ENCODE measurements around the gene ARSD.
"Not testable (repeated sequence)": the region's sequence is repeated elsewhere in the genome, so short reads cannot be mapped to it uniquely, and the experiment has no call there.

Gene ARSD

DNA sequence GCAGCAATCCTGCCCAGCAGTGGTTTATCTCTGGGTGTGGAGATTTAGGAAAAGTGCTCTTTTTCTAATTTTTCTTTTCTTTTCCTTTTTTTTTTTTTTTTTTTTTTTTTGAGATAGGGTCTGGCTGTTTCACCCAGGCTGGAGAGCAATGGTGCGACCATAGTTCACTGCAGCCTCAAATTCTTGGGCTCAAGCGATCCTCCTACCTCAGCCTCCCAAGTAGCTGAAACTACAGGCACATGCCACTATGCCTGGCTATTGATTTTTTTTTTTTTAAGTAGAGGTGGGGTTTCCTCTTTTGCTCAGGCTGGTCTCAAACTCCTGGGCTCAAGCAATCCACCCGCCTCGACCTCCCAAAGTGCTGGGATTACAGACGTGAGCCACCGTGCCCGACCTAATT is 34.3 kb upstream of the ARSD start:
- not testable (repeated sequence) for H3K9me3 ChIP-seq (ENCODE audit: control insufficient read depth in 2 of 2, low read length in 2 of 2); H3K27me3 ChIP-seq (ENCODE audit: control insufficient read depth in 1 of 2, insufficient read depth in 2 of 2, low read length in 2 of 2); H3K36me3 ChIP-seq (ENCODE audit: control insufficient read depth in 2 of 2, insufficient read depth in 2 of 2, low read length in 2 of 2); H3K27ac ChIP-seq (ENCODE audit: low read length); H3K9ac ChIP-seq (ENCODE audit: low read length in 2 of 2); H3K4me1 ChIP-seq (ENCODE audit: control insufficient read depth, insufficient read depth, low read length); H3K4me3 ChIP-seq (ENCODE audit: low read length in 2 of 2)

DNA sequence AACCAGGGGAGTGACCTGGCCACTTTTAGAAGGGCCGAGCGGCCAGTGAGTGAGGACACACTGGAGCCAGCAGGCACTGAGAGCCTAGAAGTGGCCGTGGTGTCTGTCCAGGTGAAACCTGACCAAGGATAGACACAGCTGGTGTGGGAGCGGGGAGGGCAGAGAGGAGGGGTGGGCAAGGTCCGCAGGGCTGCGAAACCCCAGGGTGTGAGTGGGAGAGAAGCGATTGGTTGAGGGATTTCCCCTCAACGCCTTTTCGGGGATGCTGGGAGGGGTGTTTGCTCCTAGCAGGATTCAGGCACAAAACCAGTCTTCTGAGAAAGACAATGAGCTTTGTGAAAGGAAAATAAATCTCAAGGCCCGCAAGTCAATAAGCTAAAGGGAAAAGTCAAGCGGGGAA is 33.2 kb upstream of the ARSD start:
- H3K4me3 ChIP-seq (ENCODE audit: low read length in 2 of 2): no peak overlapping the region
- H3K9ac ChIP-seq (ENCODE audit: low read length in 2 of 2): no peak overlapping the region

DNA sequence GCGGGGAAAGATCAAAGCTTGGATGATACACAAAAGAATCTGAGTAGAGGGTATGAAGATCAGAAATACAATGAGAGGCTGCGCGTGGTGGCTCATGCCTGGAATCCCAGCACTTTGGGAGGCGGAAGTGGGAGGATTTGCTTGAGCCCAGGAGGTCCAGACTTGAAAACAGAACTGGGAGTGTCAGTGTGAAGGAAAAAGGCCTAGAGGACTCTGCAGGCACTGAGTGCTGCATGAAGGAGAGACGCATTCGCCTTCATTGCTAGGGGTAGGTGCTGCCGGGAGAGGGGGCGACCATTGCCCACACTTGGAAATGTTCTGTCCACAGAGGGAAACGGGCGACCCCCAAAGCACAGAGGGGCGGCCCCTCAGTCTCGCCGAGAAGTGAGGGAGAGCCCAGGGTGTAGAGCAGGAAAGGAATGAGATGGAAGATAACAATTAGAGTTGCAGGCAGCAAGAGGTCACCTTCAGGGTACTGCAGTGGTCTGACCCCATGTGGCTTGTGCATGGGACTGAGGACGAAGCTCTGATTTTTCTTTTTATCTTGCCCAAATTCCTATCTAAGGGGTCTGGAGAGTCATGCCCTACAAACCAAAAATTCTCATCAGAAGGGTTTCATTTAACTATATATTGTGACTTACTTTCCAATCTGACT is 31.8 kb upstream of the ARSD start:
- H3K9ac ChIP-seq (ENCODE audit: low read length in 2 of 2): no peak overlapping the region
- no peaks in the 10 kb centered on the region for H3K9me3 ChIP-seq (ENCODE audit: control insufficient read depth in 2 of 2, low read length in 2 of 2)
- H3K36me3 ChIP-seq (ENCODE audit: control insufficient read depth in 2 of 2, insufficient read depth in 2 of 2, low read length in 2 of 2): no peaks in the 10 kb centered on the region
- H3K4me3 ChIP-seq (ENCODE audit: low read length in 2 of 2): no peak overlapping the region
- no peaks in the 10 kb centered on the region for H3K27me3 ChIP-seq (ENCODE audit: control insufficient read depth in 1 of 2, insufficient read depth in 2 of 2, low read length in 2 of 2)
- H3K27ac ChIP-seq (ENCODE audit: low read length): no peak overlapping the region
- H3K4me1 ChIP-seq (ENCODE audit: control insufficient read depth, insufficient read depth, low read length): no peaks in the 10 kb centered on the region

More for the DNA sequence above, 33.2 kb upstream of the ARSD start:
- Histone ChIP-seq H3K27ac (ENCODE audit: low read length) (no peak overlapping the region), H3K9me3 (ENCODE audit: control insufficient read depth in 2 of 2, low read length in 2 of 2) (no peaks in the 10 kb centered on the region), H3K36me3 (ENCODE audit: control insufficient read depth in 2 of 2, insufficient read depth in 2 of 2, low read length in 2 of 2) (no peaks in the 10 kb centered on the region), H3K27me3 (ENCODE audit: control insufficient read depth in 1 of 2, insufficient read depth in 2 of 2, low read length in 2 of 2) (no peaks in the 10 kb centered on the region), H3K4me1 (ENCODE audit: control insufficient read depth, insufficient read depth, low read length) (no peaks in the 10 kb centered on the region)

DNA sequence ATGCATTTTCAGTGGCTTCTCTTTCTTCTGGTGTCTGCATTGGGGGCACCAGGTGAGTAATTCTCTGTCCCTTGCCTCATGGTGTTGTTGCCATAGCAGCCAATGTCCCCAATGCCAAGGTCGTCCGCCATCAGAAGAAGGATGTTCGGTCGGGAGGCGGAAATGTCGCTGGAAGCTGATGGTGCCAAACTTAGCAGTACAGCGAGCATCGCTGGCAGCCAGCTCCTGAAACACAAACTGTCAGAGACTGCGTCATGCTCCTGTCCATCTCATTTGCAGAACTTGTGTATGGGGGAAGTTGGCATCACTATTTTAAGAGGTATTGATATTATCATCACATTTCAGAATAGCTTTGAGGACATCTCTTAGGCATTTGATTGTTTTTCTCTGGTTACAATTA is 29.1 kb upstream of the ARSD start:
- Histone ChIP-seq H3K4me1 (ENCODE audit: control insufficient read depth, insufficient read depth, low read length) (no peaks in the 10 kb centered on the region), H3K9ac (ENCODE audit: low read length in 2 of 2) (no peak overlapping the region), H3K9me3 (ENCODE audit: control insufficient read depth in 2 of 2, low read length in 2 of 2) (no peaks in the 10 kb centered on the region), H3K4me3 (ENCODE audit: low read length in 2 of 2) (no peak overlapping the region), H3K36me3 (ENCODE audit: control insufficient read depth in 2 of 2, insufficient read depth in 2 of 2, low read length in 2 of 2) (no peaks in the 10 kb centered on the region), H3K27me3 (ENCODE audit: control insufficient read depth in 1 of 2, insufficient read depth in 2 of 2, low read length in 2 of 2) (no peaks in the 10 kb centered on the region), H3K27ac (ENCODE audit: low read length) (no peak overlapping the region)

DNA sequence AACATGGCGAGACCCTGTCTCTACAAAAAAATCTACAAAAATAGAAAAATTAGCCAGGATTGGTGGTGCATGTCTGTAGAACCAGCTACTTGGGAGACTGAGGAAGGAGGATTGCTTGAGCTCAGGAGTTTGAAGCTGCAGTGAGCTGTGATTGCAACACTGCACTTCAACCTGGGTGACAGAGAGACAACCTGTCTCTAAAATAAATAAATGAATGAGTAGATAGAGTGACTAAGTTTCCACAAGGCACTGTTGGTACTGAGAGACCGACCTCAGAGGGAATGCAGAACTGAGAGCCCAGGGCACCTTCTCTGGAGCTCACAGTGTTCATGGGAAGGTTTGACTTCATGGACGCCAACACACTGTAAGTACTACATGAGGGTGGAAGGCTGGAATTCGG is 26.7 kb upstream of the ARSD start:
- Histone ChIP-seq H3K27me3 (ENCODE audit: control insufficient read depth in 1 of 2, insufficient read depth in 2 of 2, low read length in 2 of 2) (no peaks in the 10 kb centered on the region), H3K9me3 (ENCODE audit: control insufficient read depth in 2 of 2, low read length in 2 of 2) (no peaks in the 10 kb centered on the region), H3K9ac (ENCODE audit: low read length in 2 of 2) (no peak overlapping the region), H3K4me3 (ENCODE audit: low read length in 2 of 2) (no peak overlapping the region), H3K27ac (ENCODE audit: low read length) (no peak overlapping the region), H3K36me3 (ENCODE audit: control insufficient read depth in 2 of 2, insufficient read depth in 2 of 2, low read length in 2 of 2) (no peaks in the 10 kb centered on the region), H3K4me1 (ENCODE audit: control insufficient read depth, insufficient read depth, low read length) (no peaks in the 10 kb centered on the region)

DNA sequence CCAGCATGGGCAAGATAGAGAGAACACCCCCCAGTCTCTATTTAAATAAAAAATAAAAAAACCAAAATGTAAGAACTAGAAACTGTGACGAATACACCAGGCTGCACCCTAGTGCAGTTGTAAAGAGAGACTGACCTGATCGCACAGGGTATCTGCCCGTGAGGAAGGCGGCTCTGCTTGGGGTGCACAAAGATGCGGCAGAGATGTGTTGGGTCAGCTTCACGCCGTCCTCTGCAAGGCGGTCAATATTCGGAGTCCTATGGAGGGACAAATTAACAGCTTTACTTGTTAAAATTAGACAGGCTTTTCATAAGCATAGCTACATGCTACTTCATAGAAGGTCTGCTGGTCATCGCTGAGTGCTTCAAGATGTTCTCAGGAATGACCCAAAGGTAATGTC is 26.1 kb upstream of the ARSD start:
- Histone ChIP-seq H3K27ac (ENCODE audit: low read length) (no peak overlapping the region), H3K9me3 (ENCODE audit: control insufficient read depth in 2 of 2, low read length in 2 of 2) (no peaks in the 10 kb centered on the region), H3K4me3 (ENCODE audit: low read length in 2 of 2) (no peak overlapping the region), H3K4me1 (ENCODE audit: control insufficient read depth, insufficient read depth, low read length) (no peaks in the 10 kb centered on the region), H3K9ac (ENCODE audit: low read length in 2 of 2) (no peak overlapping the region), H3K36me3 (ENCODE audit: control insufficient read depth in 2 of 2, insufficient read depth in 2 of 2, low read length in 2 of 2) (no peaks in the 10 kb centered on the region), H3K27me3 (ENCODE audit: control insufficient read depth in 1 of 2, insufficient read depth in 2 of 2, low read length in 2 of 2) (no peaks in the 10 kb centered on the region)

DNA sequence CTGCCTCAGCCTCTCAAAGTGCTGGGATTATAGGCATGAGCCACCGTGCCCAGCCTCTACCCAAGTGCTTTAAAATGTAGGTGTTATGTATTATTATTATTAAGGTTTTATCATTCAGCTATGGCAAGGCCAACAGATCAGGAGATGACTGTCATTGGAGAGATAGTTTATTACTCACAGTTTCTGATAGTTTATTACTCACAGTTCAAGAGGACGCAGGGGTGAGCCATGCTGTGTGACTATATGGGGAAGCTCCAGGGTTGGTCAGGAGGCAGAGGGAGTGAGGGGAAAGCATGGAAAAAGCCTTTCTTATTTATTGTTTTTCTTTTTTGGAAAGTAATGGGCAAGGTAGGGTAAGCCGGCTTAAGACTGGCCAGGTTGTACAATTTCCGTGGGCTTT is 25.4 kb upstream of the ARSD start:
- Histone ChIP-seq H3K27me3 (ENCODE audit: control insufficient read depth in 1 of 2, insufficient read depth in 2 of 2, low read length in 2 of 2) (no peaks in the 10 kb centered on the region), H3K9me3 (ENCODE audit: control insufficient read depth in 2 of 2, low read length in 2 of 2) (no peaks in the 10 kb centered on the region), H3K4me3 (ENCODE audit: low read length in 2 of 2) (no peak overlapping the region), H3K9ac (ENCODE audit: low read length in 2 of 2) (no peak overlapping the region), H3K4me1 (ENCODE audit: control insufficient read depth, insufficient read depth, low read length) (no peaks in the 10 kb centered on the region), H3K27ac (ENCODE audit: low read length) (no peak overlapping the region), H3K36me3 (ENCODE audit: control insufficient read depth in 2 of 2, insufficient read depth in 2 of 2, low read length in 2 of 2) (no peaks in the 10 kb centered on the region)

DNA sequence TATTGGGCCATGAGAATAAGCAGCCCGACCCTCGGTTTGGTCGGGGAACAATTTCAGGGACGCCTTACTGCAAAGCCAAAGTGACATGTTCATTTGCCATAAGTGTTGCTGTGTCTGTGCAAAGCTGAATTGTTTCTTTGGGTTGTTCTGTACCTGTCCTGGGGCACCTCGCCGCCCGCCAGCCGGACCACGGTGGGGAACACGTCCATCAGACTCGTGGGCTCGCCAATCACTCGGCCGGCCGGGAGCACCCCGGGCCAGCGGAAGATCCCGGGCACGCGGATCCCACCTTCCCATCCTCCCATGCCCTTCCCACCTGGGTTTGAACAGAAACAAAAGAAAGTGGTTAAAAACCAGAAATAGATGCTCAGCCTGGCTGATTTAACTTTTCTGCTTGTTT is 8.8 kb upstream of the ARSD start:
- not testable (repeated sequence) for H3K9ac ChIP-seq (ENCODE audit: low read length in 2 of 2); H3K27ac ChIP-seq (ENCODE audit: low read length); H3K9me3 ChIP-seq (ENCODE audit: control insufficient read depth in 2 of 2, low read length in 2 of 2); H3K27me3 ChIP-seq (ENCODE audit: control insufficient read depth in 1 of 2, insufficient read depth in 2 of 2, low read length in 2 of 2); H3K36me3 ChIP-seq (ENCODE audit: control insufficient read depth in 2 of 2, insufficient read depth in 2 of 2, low read length in 2 of 2); H3K4me1 ChIP-seq (ENCODE audit: control insufficient read depth, insufficient read depth, low read length); H3K4me3 ChIP-seq (ENCODE audit: low read length in 2 of 2)

DNA sequence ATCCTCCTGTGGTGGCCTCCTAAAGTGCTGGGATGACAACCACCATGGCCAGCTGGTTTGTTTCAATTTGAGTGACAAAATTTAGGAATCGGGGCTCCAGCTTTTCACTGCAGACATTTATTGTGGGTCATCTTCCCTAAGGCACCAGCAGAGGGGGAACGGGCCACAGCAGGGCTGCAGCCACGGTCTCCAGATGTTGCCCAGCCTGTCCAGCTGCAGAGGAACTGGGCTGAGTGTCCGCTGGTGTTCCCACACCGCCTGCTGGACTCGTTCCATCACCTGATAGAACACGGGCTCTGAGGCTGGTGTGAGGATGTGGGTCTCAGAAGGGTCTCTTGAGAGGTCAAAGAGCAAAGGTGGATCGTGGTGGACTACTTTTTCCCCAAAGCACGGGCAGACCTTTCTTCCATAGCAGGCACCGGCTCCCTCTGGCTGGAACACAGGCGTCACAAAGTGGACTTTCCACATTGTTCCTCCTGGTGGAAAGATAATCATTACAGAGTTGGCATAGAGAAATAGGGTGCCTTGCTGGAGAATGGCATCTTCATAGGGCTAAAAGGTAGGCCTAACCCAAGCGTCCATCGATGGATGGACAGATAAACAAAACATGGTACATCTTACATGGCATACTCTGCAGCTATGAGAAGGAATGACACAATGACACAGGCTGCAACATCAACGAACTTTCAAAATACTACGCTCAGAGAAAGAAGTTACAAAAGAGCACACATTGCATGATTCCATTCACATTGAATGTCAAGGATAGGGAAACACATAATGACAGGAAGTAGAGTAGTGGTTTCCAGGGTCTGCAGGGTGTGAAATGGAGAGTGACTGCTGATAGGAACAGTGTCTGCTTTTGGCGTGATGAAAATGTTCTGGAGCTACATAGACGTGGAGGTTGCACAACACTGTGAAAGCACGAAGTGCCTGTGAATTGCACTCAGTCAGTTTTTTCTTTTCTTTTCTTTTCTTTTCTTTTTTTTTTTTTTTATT is 5.9 kb upstream of the ARSD start:
- Histone ChIP-seq H3K36me3 (ENCODE audit: control insufficient read depth in 2 of 2, insufficient read depth in 2 of 2, low read length in 2 of 2) (no peaks in the 10 kb centered on the region), H3K4me1 (ENCODE audit: control insufficient read depth, insufficient read depth, low read length) (no peaks in the 10 kb centered on the region), H3K4me3 (ENCODE audit: low read length in 2 of 2) (no peak overlapping the region), H3K9me3 (ENCODE audit: control insufficient read depth in 2 of 2, low read length in 2 of 2) (peaks cover 2 to 4% of the 10 kb centered on the region in 2 donors), H3K27ac (ENCODE audit: low read length) (no peak overlapping the region), H3K27me3 (ENCODE audit: control insufficient read depth in 1 of 2, insufficient read depth in 2 of 2, low read length in 2 of 2) (peaks cover 0 to 2% of the 10 kb centered on the region in 2 donors), H3K9ac (ENCODE audit: low read length in 2 of 2) (no peak overlapping the region)

DNA sequence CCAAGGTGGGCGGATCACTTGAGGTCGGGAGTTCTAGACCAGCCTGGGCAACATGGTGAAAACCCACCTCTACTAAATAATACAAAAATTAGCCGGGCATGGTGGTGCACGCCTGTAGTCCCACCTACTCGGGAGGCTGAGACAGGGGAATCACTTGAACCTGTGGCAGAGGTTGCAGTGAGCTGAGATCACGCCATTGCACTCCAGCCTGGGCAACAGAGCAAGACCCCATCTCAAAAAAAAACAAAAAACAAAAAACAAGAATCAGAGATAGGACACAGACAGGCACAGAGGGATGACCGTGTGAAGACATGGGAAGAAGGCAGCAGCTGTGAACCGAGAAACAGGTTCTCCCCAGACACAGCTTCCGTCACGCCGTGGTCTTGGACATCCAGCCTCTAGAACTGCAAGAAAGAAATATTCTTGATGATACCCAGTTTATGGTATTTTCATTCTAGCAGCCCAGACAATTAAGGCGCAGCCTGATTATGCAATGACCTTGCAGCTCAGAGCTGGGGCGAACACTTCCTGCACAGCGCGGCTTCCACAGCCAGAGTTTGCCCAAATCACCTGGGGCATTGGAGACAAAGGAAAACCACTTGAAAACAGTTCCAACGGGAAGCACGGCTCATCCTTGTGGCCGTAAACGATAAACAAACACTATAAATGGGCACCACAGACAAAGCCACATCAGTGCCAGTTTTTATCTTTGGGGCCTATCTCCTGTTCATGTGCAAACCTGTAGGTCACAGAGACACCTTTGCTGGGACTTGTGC is 4.2 kb upstream of the ARSD start:
- peaks cover 0 to 2% of the 10 kb centered on the region in 2 donors for H3K27me3 ChIP-seq (ENCODE audit: control insufficient read depth in 1 of 2, insufficient read depth in 2 of 2, low read length in 2 of 2)
- no peak overlapping the region for H3K9ac ChIP-seq (ENCODE audit: low read length in 2 of 2)
- H3K4me3 ChIP-seq (ENCODE audit: low read length in 2 of 2): no peak overlapping the region
- H3K36me3 ChIP-seq (ENCODE audit: control insufficient read depth in 2 of 2, insufficient read depth in 2 of 2, low read length in 2 of 2): no peaks in the 10 kb centered on the region
- no peak overlapping the region for H3K27ac ChIP-seq (ENCODE audit: low read length)
- no peaks in the 10 kb centered on the region for H3K4me1 ChIP-seq (ENCODE audit: control insufficient read depth, insufficient read depth, low read length)
- H3K9me3 ChIP-seq (ENCODE audit: control insufficient read depth in 2 of 2, low read length in 2 of 2): peaks cover 2 to 4% of the 10 kb centered on the region in 2 donors
